Measurements from ENCODE around the gene EZH1. TPM values are rescaled to one million over a fixed set of nuclear protein-coding genes. Genes with fewer than 3 reads are reported as not detected.

EZH1 gene
- total and polyA plus RNA-seq, 2 of the 4 experiments (the other 2 are of a cell fraction) = 17.6 to 27.3 TPM

DNA sequence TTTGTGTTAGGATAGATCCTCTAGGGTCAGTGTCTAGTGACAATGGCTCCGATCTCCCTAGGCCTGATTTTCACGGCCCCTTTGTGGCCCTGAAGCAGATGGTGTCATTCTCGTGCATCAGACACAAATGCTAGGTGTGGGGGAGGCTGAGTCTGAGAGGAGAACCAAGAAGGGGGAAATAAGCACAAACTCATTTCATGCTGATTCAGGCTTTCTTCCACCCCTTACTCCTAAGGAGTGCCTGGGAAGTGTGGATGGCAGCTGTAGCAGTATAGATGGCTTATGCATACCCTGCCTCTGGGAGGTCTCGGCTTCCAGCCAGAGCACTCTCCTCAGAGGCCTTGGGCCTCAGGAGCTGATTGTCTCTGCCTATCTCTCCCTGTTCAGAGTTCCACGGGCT lies 33.7 kb upstream of the EZH1 start:
- H3K23ac ChIP-seq (ENCODE audit: low read depth, low read length) = no peak overlapping the region
- in situ Hi-C loops (cut with MboI; ENCODE audit: low sequenced_read_pairs) (no loop called here), dilution Hi-C loops (cut with HindIII; ENCODE audit: low sequenced_read_pairs, unreplicated experiment) (no loop called here), intact Hi-C loops (cut with micrococcal nuclease) (no loop called here)
- H4K5ac ChIP-seq (ENCODE audit: low read depth, low read length) = no peak overlapping the region
- BruUV-seq (replicated peaks) = no TSS peak
- H2BK5ac ChIP-seq (ENCODE audit: low read depth, low read length, poor library complexity, severe bottlenecking) = no peak overlapping the region
- peaks cover 14 to 61% of the 10 kb centered on the region in 2 experiments for H3K79me1 ChIP-seq (ENCODE audit: low read depth in 1 of 2, low read length in 2 of 2)
- 70% methylated on average over 2 of the region's 5 CpGs; no CpG with 5 or more reads in 1 of the 2 experiments for WGBS, 2 experiments (ENCODE audit: extremely low coverage in 2 of 2, insufficient read length in 1 of 2)
- H2AK5ac ChIP-seq (ENCODE audit: low read depth, low read length) = no peak overlapping the region
- POLR2A ChIA-PET (ENCODE audit: unreplicated experiment) = no interaction called here
- H3K9ac ChIP-seq (ENCODE audit: low read depth, low read length) = no peak overlapping the region
- peaks cover 27% of the 10 kb centered on the region for H3K36me3 ChIP-seq (ENCODE audit: control insufficient read depth, insufficient read depth, low read length)
- no peak for ATAC-seq (ENCODE audit: low read depth)
- H4K91ac ChIP-seq (ENCODE audit: insufficient read depth, low read depth, low read length) = no peak overlapping the region
- H3K27ac ChIP-seq (ENCODE audit: insufficient read depth, low read length) = no peak overlapping the region
- H3K56ac ChIP-seq (ENCODE audit: extremely low read depth, insufficient read depth, low read length) = no peak overlapping the region
- no peak overlapping the region for H2AFZ ChIP-seq (replicated peaks; ENCODE audit: low read length, poor library complexity)
- no peaks in the 10 kb centered on the region for H4K20me1 ChIP-seq (ENCODE audit: insufficient read depth, low read length)
- H3K4me3 ChIP-seq (ENCODE audit: insufficient read depth, low read depth, low read length) = no peak overlapping the region
- CTCF ChIA-PET = no interaction called here
- H4K8ac ChIP-seq (ENCODE audit: low read depth in 2 of 2, low read length in 2 of 2) = no peak overlapping the region
- no peak overlapping the region; the same call in 1 of the 2 replicates for H3K4ac ChIP-seq (ENCODE audit: low read depth, low read length)
- H2AK9ac ChIP-seq (replicated peaks; ENCODE audit: low read depth, low read length, poor library complexity) = no peak overlapping the region
- H3K9me1 ChIP-seq (ENCODE audit: insufficient read depth, low read length) = peaks cover 25% of the 10 kb centered on the region
- no peak for TF ChIP-seq POLR2A (IDR thresholded peaks at IDR 0.05; ENCODE audit: low read depth, low read length)
- no peak for TF ChIP-seq CHD1 (IDR thresholded peaks at IDR 0.05; ENCODE audit: low read depth, low read length)
- no peak for TF ChIP-seq RAD21 (IDR thresholded peaks at IDR 0.05; ENCODE audit: low read length)
- TF ChIP-seq RCOR1 (IDR thresholded peaks at IDR 0.05; ENCODE audit: insufficient replicate concordance, low read length) = no peak
- no peak for TF ChIP-seq MAFK (IDR thresholded peaks at IDR 0.05; ENCODE audit: low read depth, low read length)
- no peak for TF ChIP-seq SMC3 (IDR thresholded peaks at IDR 0.05; ENCODE audit: low read depth, low read length)
- no peak for TF ChIP-seq NFE2L2 (IDR thresholded peaks at IDR 0.05; ENCODE audit: low read depth, low read length)
- TF ChIP-seq RFX5 (IDR thresholded peaks at IDR 0.05; ENCODE audit: low read depth, low read length) = no peak
- TF ChIP-seq, protein P1, sequence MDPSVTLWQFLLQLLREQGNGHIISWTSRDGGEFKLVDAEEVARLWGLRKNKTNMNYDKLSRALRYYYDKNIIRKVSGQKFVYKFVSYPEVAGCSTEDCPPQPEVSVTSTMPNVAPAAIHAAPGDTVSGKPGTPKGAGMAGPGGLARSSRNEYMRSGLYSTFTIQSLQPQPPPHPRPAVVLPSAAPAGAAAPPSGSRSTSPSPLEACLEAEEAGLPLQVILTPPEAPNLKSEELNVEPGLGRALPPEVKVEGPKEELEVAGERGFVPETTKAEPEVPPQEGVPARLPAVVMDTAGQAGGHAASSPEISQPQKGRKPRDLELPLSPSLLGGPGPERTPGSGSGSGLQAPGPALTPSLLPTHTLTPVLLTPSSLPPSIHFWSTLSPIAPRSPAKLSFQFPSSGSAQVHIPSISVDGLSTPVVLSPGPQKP (IDR thresholded peaks at IDR 0.05; ENCODE audit: borderline replicate concordance, low read depth, low read length) = no peak
- no peak for TF ChIP-seq BHLHE40 (IDR thresholded peaks at IDR 0.05; ENCODE audit: low read depth, low read length)
- TF ChIP-seq CEBPB (IDR thresholded peaks at IDR 0.05; ENCODE audit: low read depth, low read length) = no peak
- TF ChIP-seq, protein P2, sequence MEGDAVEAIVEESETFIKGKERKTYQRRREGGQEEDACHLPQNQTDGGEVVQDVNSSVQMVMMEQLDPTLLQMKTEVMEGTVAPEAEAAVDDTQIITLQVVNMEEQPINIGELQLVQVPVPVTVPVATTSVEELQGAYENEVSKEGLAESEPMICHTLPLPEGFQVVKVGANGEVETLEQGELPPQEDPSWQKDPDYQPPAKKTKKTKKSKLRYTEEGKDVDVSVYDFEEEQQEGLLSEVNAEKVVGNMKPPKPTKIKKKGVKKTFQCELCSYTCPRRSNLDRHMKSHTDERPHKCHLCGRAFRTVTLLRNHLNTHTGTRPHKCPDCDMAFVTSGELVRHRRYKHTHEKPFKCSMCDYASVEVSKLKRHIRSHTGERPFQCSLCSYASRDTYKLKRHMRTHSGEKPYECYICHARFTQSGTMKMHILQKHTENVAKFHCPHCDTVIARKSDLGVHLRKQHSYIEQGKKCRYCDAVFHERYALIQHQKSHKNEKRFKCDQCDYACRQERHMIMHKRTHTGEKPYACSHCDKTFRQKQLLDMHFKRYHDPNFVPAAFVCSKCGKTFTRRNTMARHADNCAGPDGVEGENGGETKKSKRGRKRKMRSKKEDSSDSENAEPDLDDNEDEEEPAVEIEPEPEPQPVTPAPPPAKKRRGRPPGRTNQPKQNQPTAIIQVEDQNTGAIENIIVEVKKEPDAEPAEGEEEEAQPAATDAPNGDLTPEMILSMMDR (conservative IDR thresholded peaks at IDR 0.05; ENCODE audit: low read depth, low read length) = no peak
- TF ChIP-seq FOS (IDR thresholded peaks at IDR 0.05; ENCODE audit: low read depth, low read length) = no peak
- TF ChIP-seq, protein P3, sequence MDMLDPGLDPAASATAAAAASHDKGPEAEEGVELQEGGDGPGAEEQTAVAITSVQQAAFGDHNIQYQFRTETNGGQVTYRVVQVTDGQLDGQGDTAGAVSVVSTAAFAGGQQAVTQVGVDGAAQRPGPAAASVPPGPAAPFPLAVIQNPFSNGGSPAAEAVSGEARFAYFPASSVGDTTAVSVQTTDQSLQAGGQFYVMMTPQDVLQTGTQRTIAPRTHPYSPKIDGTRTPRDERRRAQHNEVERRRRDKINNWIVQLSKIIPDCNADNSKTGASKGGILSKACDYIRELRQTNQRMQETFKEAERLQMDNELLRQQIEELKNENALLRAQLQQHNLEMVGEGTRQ (IDR thresholded peaks at IDR 0.05; ENCODE audit: low read depth, low read length) = no peak
- TF ChIP-seq MAZ (IDR thresholded peaks at IDR 0.05; ENCODE audit: borderline replicate concordance, low read depth, low read length) = no peak
- no peak for TF ChIP-seq MXI1 (IDR thresholded peaks at IDR 0.05; ENCODE audit: borderline replicate concordance, low read depth, low read length)
- H3K4me2 ChIP-seq (ENCODE audit: low read depth, low read length) = no peak overlapping the region
- peaks cover 24% of the 10 kb centered on the region for H3K4me1 ChIP-seq (ENCODE audit: control insufficient read depth, insufficient read depth, low read length)
- no peak for DNase-seq
- no peak overlapping the region for H3K18ac ChIP-seq (ENCODE audit: low read depth, low read length)
- no peaks in the 10 kb centered on the region for H3K27me3 ChIP-seq (ENCODE audit: control insufficient read depth, insufficient read depth, low read length)
- H3K14ac ChIP-seq (replicated peaks; ENCODE audit: low read depth, low read length) = no peak overlapping the region
- H2BK20ac ChIP-seq (ENCODE audit: low read depth, low read length) = no peak overlapping the region
- no peaks in the 10 kb centered on the region for H3K9me3 ChIP-seq (ENCODE audit: control insufficient read depth, insufficient read depth, low read length)
- no peak overlapping the region for H2BK120ac ChIP-seq (ENCODE audit: low read depth, low read length)
- H2BK15ac ChIP-seq (ENCODE audit: low read depth, low read length) = no peak overlapping the region

All from IMR-90 (cell line).